H9 (cell line): ENCODE measurements around the gene STK35. TPM values are rescaled to one million over a fixed set of nuclear protein-coding genes. Genes with fewer than 3 reads are reported as not detected.

Experiments used
- DNase-seq: peaks from one replicate; pipeline ENCODE4 v3.0.0-alpha.2; 2017
- H2AFZ ChIP-seq: one replicate; pipeline ENCODE4 v1.6.1; 2013; ENCODE audit warnings: mild to moderate bottlenecking, low read length, control low read depth, moderate library complexity
- H2AK5ac ChIP-seq: 2 replicates; pipeline ENCODE4 v1.6.1; 2013; ENCODE audit warnings: low read length, control low read depth, mixed read lengths; ENCODE audit not compliant: insufficient read length
- H2BK120ac ChIP-seq: one replicate; pipeline ENCODE4 v1.6.1; 2013; ENCODE audit warnings: low read depth, mild to moderate bottlenecking, low read length, control low read depth, inconsistent platforms; ENCODE audit not compliant: poor library complexity, severe bottlenecking
- H2BK12ac ChIP-seq: 2 replicates; pipeline ENCODE4 v1.6.1; 2013; ENCODE audit warnings: low read length, control low read depth, mixed read lengths, low read depth; ENCODE audit not compliant: insufficient read length
- H2BK15ac ChIP-seq: 2 replicates; pipeline ENCODE4 v1.6.1; 2013; ENCODE audit warnings: low read depth, low read length, control low read depth
- H2BK20ac ChIP-seq: one replicate; pipeline ENCODE4 v1.6.1; 2013; ENCODE audit warnings: low read depth, mild to moderate bottlenecking, low read length, control low read depth, inconsistent platforms; ENCODE audit not compliant: poor library complexity, severe bottlenecking
- H2BK5ac ChIP-seq: 2 replicates; pipeline ENCODE4 v1.6.1; 2013; ENCODE audit warnings: low read length, control low read depth, mixed read lengths; ENCODE audit not compliant: insufficient read length
- H3K14ac ChIP-seq: 2 replicates; pipeline ENCODE4 v1.6.1; 2013; ENCODE audit warnings: low read length, control low read depth; ENCODE audit not compliant: insufficient read depth
- H3K18ac ChIP-seq: 2 replicates; pipeline ENCODE4 v1.6.1; 2013; ENCODE audit warnings: low read depth, mild to moderate bottlenecking, mixed read lengths, low read length, control low read depth; ENCODE audit not compliant: insufficient read length
- H3K23ac ChIP-seq: 2 replicates; pipeline ENCODE4 v1.6.1; 2013; ENCODE audit warnings: low read length, control low read depth, mixed read lengths, low read depth; ENCODE audit not compliant: insufficient read length
- H3K23me2 ChIP-seq: 2 replicates; pipeline ENCODE4 v1.6.1; 2013; ENCODE audit warnings: low read depth, mild to moderate bottlenecking, mixed read lengths, low read length, control low read depth; ENCODE audit not compliant: insufficient read length, poor library complexity, severe bottlenecking
- H3K27ac ChIP-seq: 2 replicates; pipeline ENCODE4 v1.5.1; 2013; ENCODE audit warnings: low read length, control low read depth, mixed read lengths, low read depth; ENCODE audit not compliant: insufficient read length
- H3K27me3 ChIP-seq: 2 replicates; pipeline ENCODE4 v1.6.1; 2013; ENCODE audit warnings: low read length, control low read depth, inconsistent platforms; ENCODE audit not compliant: insufficient read depth
- H3K4ac ChIP-seq: 2 replicates; pipeline ENCODE4 v1.6.1; 2013; ENCODE audit warnings: low read depth, mild to moderate bottlenecking, control low read depth, inconsistent platforms, low read length, moderate library complexity
- H3K4me1 ChIP-seq: 2 replicates; pipeline ENCODE4 v1.6.1; 2013; ENCODE audit warnings: low read length, control low read depth, inconsistent platforms; ENCODE audit not compliant: insufficient read depth
- H3K4me2 ChIP-seq: 2 replicates; pipeline ENCODE4 v1.6.1; 2013; ENCODE audit warnings: low read length, control low read depth, mixed read lengths; ENCODE audit not compliant: insufficient read length, insufficient read depth
- H3K56ac ChIP-seq: 2 replicates; pipeline ENCODE4 v1.6.1; 2013; ENCODE audit warnings: low read depth, mild to moderate bottlenecking, mixed read lengths, low read length, control low read depth; ENCODE audit not compliant: insufficient read length
- H3K79me1 ChIP-seq: 2 replicates; pipeline ENCODE4 v1.6.1; 2013; ENCODE audit warnings: low read depth, mild to moderate bottlenecking, moderate library complexity, low read length, control low read depth, inconsistent platforms; ENCODE audit not compliant: insufficient read depth, poor library complexity, severe bottlenecking
- H3K79me2 ChIP-seq: 2 replicates; pipeline ENCODE4 v1.6.1; 2013; ENCODE audit warnings: low read length, control low read depth, inconsistent platforms; ENCODE audit not compliant: insufficient read depth
- H3K9ac ChIP-seq: 2 replicates; pipeline ENCODE4 v1.6.1; 2013; ENCODE audit warnings: low read length, control low read depth, mixed read lengths; ENCODE audit not compliant: insufficient read length; ENCODE audit errors: extremely low read depth
- H3K9me3 ChIP-seq: one replicate; pipeline ENCODE4 v1.6.1; 2013; ENCODE audit warnings: low read depth, low read length, inconsistent platforms; ENCODE audit not compliant: control insufficient read depth
- H3T11ph ChIP-seq: one replicate; pipeline ENCODE4 v1.6.1; 2013; ENCODE audit warnings: mild to moderate bottlenecking, low read length, control low read depth, inconsistent platforms
- H4K20me1 ChIP-seq: one replicate; pipeline ENCODE4 v1.6.1; 2013; ENCODE audit not compliant: control insufficient read depth, insufficient read length, insufficient read depth
- H4K5ac ChIP-seq: 2 replicates; pipeline ENCODE4 v1.6.1; 2013; ENCODE audit warnings: low read depth, mild to moderate bottlenecking, mixed read lengths, low read length, control low read depth; ENCODE audit not compliant: insufficient read length
- H4K8ac ChIP-seq: replicated peaks from 2 replicates; pipeline ENCODE4 v1.6.1; 2013; ENCODE audit warnings: low read length, control low read depth, mixed read lengths, low read depth; ENCODE audit not compliant: insufficient read length
- H4K91ac ChIP-seq: 2 replicates; pipeline ENCODE4 v1.6.1; 2013; ENCODE audit warnings: low read depth, mild to moderate bottlenecking, moderate library complexity, mixed read lengths, low read length, control low read depth; ENCODE audit not compliant: insufficient read length
- H3K27ac Mint-ChIP-seq, 3 experiments: 2 replicates in 2 of 3; 3 replicates in 1 of 3; pipeline ENCODE4 v1.8.0; 2020 to 2021; ENCODE audit warnings: mixed read lengths in 3 of 3, mild to moderate bottlenecking in 1 of 3, moderate library complexity in 1 of 3
- H3K27me3 Mint-ChIP-seq: 2 replicates; pipeline ENCODE4 v1.8.0; 2021; ENCODE audit warnings: low read depth, mild to moderate bottlenecking, moderate library complexity, mixed read lengths
- H3K36me3 Mint-ChIP-seq, 3 experiments: 2 replicates in 2 of 3; 3 replicates in 1 of 3; pipeline ENCODE4 v1.8.0; 2020 to 2021; ENCODE audit warnings: low read depth in 3 of 3, mixed read lengths in 3 of 3; ENCODE audit not compliant: insufficient read depth in 1 of 3
- H3K4me1 Mint-ChIP-seq, 2 experiments: 2 replicates each; pipeline ENCODE4 v1.8.0; 2020; ENCODE audit warnings: mixed read lengths in 2 of 2
- H3K4me3 Mint-ChIP-seq, 2 experiments: 2 replicates in 1 of 2; 3 replicates in 1 of 2; pipeline ENCODE4 v1.8.0; 2020 to 2021; ENCODE audit warnings: mild to moderate bottlenecking in 2 of 2, mixed read lengths in 2 of 2, moderate library complexity in 1 of 2
- H3K9me3 Mint-ChIP-seq, 2 experiments: 2 replicates in 1 of 2; 3 replicates in 1 of 2; pipeline ENCODE4 v1.8.0; 2020; ENCODE audit warnings: mild to moderate bottlenecking in 2 of 2, mixed read lengths in 2 of 2, moderate library complexity in 1 of 2
- CTCF ChIP-seq: fragments of 200-600 bp; sonication (generic); conservative IDR thresholded peaks from 3 replicates; pipeline ENCODE4 v1.8.0; 2021; ENCODE audit warnings: antibody characterized with exemption, mild to moderate bottlenecking
- WGBS: extraction: QIAGEN DNeasy Blood & Tissue Kit; methylation state at CpG from one replicate; pipeline ENCODE4 v1.1.7; 2013; ENCODE audit warnings: missing lambda C conversion rate, low lambda C conversion rate, mixed read lengths; ENCODE audit not compliant: insufficient read length; ENCODE audit errors: extremely low coverage; 5-methylcytosine and 5-hydroxymethylcytosine counted together
- total RNA-seq: library from RNA; stranded (reverse); gene quantifications from 2 replicates; pipeline ENCODE4 v1.2.1, GENCODE V29; 2021

The STK35 gene
- total RNA-seq, 1 experiment from 2014 or later: 66.2 TPM

GRCh38 chr20:2080532-2081224 lies 20.9 kb upstream of the STK35 start:
- H2BK5ac ChIP-seq: no peak overlapping the region
- no peak overlapping the region for H4K91ac ChIP-seq
- no peak for TF ChIP-seq CTCF
- H2BK120ac ChIP-seq: no peak overlapping the region
- H4K8ac ChIP-seq: no peak overlapping the region
- no peak overlapping the region for H3T11ph ChIP-seq
- H3K4ac ChIP-seq: no peak overlapping the region
- no peak overlapping the region for H2AFZ ChIP-seq
- no peaks in the 10 kb centered on the region for H3K9me3 ChIP-seq
- no peaks in the 10 kb centered on the region for H4K20me1 ChIP-seq
- H3K27ac Mint-ChIP-seq: no peak overlapping the region
- H3K36me3 Mint-ChIP-seq: peaks cover 0 to 5% (median 0%) of the 10 kb centered on the region in 3 experiments; a peak in 1 of 7 replicates
- H3K27me3 ChIP-seq: no peaks in the 10 kb centered on the region
- peaks cover 28% of the 10 kb centered on the region for H3K27me3 Mint-ChIP-seq
- no peak overlapping the region for H3K9ac ChIP-seq
- no peak overlapping the region for H2BK12ac ChIP-seq
- peaks cover 0 to 3% of the 10 kb centered on the region in 2 experiments; a peak in 3 of 5 replicates for H3K9me3 Mint-ChIP-seq
- H2AK5ac ChIP-seq: no peak overlapping the region
- H3K4me1 Mint-ChIP-seq: peaks cover 0 to 2% of the 10 kb centered on the region in 2 experiments; a peak in 1 of 4 replicates
- no peak overlapping the region for H3K18ac ChIP-seq
- H3K23me2 ChIP-seq: no peaks in the 10 kb centered on the region
- no peak overlapping the region for H3K4me2 ChIP-seq
- H3K27ac ChIP-seq: no peak overlapping the region
- H3K79me1 ChIP-seq: no peaks in the 10 kb centered on the region
- no peak overlapping the region for H3K56ac ChIP-seq
- no peaks in the 10 kb centered on the region for H3K79me2 ChIP-seq
- H3K4me3 Mint-ChIP-seq: no peak overlapping the region
- H3K23ac ChIP-seq: no peak overlapping the region
- H2BK20ac ChIP-seq: no peak overlapping the region
- WGBS: no CpG with 5 or more reads among the region's 4 CpGs
- no peak for DNase-seq
- H4K5ac ChIP-seq: no peak overlapping the region
- H3K14ac ChIP-seq: no peak overlapping the region
- H2BK15ac ChIP-seq: no peak overlapping the region
- H3K4me1 ChIP-seq: no peaks in the 10 kb centered on the region
